Right ventricle myocardium superior (tissue), 1 donor: ENCODE measurements around the gene CD36. TPM values are rescaled to one million over a fixed set of nuclear protein-coding genes. Genes with fewer than 3 reads are reported as not detected.

Experiments used
- ATAC-seq: fragments of 200-7000 bp; cut with Tn5 transposase; one replicate; pipeline ENCODE4 v1.9.1; 2020; ENCODE audit warnings: mild to moderate bottlenecking; ENCODE audit not compliant: poor library complexity
- DNase-seq: peaks from one replicate; pipeline ENCODE4 v3.0.0-alpha.2; 2020
- intact Hi-C: fragments of 100-400 bp; cut with DNase I; formaldehyde crosslinking; loops from one replicate; pipeline ENCODE4 v1.11.2; 2022
- total RNA-seq: library from RNA; stranded (reverse); fragmentation: NEBNext Ultra II Directional; extraction: Animal tissue kit (Norgen Biotek cat#: 25700); gene quantifications from one replicate; pipeline ENCODE4 v1.2.1, GENCODE V29; 2021
- donor health status: DM: no; HTN: yes; CAD: no; lungs with severe emphysema.

CD36 gene
- total RNA-seq, 1 donor from 2014 or later: 1,239 TPM

DNA sequence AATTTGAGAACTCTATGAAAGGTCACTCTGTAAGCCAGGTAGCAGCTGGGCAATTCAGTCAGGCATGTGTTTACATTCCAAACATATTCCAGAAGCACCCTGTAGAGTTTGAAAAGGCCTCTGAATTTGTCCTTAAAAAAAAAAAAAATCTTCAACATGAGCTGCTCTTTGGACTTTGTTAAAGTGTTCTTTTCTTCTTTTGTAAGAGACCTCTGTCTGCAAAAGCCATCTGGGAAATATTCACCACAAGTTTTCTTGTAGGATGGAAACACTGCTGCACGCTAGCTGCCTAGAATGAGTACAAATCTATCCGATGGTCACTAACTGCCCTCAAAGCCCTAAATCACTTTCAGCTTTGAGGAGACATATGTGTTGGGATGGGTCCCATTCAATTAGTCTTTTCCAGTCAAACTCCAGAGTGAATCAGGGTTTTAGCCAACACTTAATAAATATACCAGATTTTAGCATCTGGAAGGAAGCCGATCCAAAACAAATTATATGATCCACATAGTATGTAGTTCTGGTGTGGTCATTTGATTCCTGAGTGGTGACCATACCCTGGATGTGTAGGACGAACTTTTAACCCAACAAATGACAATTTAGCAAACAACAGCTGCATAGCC lies 85.9 kb downstream of the CD36 start:
- ATAC-seq: no peak
- no peak for DNase-seq
- intact Hi-C loops: no loop called here

DNA sequence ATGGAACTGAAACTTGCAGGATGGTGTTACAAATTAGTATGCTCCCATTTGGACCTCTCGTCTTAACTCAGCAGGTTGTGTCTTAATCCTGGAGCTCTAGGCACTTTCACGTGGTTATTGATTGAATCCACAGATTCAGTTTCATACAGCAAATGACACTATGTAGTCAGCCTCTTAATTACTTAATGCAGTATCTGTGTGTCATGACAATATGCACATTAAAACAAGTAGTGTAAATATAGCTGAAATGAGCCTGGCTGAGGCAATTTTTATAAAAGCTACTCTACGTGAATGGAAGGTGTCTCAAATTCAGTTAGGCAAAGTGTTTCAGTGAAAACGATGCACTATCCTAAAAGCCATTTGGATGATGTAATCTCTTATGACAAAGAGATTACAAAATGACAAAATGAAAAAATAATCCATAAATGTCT lies 86.8 kb downstream of the CD36 start:
- ATAC-seq (no peak), DNase-seq (no peak)
- intact Hi-C loops: no loop called here

Other genes starting within 250 kb of the CD36 start
- gene GNAT3, start 126.6 kb upstream of the CD36 start, total RNA-seq: not detected